ENCODE results near the gene SCRG1. TPM values are rescaled to one million over a fixed set of nuclear protein-coding genes. Genes with fewer than 3 reads are reported as not detected.

Gene SCRG1
- total and polyA plus RNA-seq, 2 donors (not counting 3 experiments of a cell fraction or from before 2014, with no cell fraction given), result not detected

DNA sequence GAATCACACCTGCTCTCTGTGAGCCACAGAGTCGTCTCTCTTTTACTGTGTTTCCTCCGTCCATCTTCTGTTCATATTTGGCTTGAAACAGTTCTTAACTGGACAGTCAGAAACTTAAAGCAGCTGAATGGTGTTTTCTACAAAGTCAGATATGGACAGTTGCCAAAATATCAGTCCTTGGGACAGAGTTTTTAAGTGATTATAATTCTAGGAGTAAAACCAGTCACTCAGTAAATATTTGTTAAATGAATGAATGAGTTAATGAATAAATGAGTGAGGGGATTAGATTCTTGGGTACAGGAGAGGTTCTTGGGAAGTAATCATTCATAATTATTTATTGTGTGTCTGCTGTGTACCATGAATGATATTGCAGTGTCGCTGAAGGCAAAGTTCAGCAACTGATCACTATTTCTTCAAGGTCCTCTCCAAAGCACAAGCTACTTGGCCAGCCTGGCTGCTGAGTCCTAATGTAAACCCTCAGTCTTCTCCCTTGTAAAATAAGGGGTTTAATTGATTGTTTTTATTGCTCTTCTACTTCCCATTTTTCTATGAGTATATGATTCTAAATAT lies 5.5 kb upstream of the SCRG1 start:
- intact Hi-C loops (cut with micrococcal nuclease) (loop anchor here (1.0 kb wide), 1 partner anchor 8 kb away; no protein-coding TSS in a partner anchor), dilution Hi-C loops (cut with MboI; ENCODE audit: extremely low pct_ligation_motif_present, low sequenced_read_pairs) (no loop called here)
- no peaks in the 10 kb centered on the region for H3K79me2 ChIP-seq (ENCODE audit: control insufficient read depth, insufficient read depth, low read length)
- H3K9ac ChIP-seq (replicated peaks; ENCODE audit: extremely low read depth, insufficient read depth, low read length), result no peak overlapping the region
- FAIRE-seq, result no peak
- no TSS peak for BruUV-seq (replicated peaks)
- no peaks in the 10 kb centered on the region for H3K9me3 ChIP-seq (replicated peaks; ENCODE audit: control insufficient read depth, insufficient read depth, low read length)
- TF ChIP-seq GATA2 (IDR thresholded peaks at IDR 0.05; ENCODE audit: insufficient read depth, insufficient read length, low read depth, low read length) (no peak), FOS (IDR thresholded peaks at IDR 0.05; ENCODE audit: borderline replicate concordance, insufficient read depth, low read length) (no peak), POLR2AphosphoS5 (IDR thresholded peaks at IDR 0.05; ENCODE audit: insufficient read depth, low read depth, low read length) (no peak), POLR2A (IDR thresholded peaks at IDR 0.05; ENCODE audit: low read depth, low read length) (no peak), MYC (IDR thresholded peaks at IDR 0.05; ENCODE audit: low read depth, low read length) (no peak)
- TF ChIP-seq, protein P1, sequence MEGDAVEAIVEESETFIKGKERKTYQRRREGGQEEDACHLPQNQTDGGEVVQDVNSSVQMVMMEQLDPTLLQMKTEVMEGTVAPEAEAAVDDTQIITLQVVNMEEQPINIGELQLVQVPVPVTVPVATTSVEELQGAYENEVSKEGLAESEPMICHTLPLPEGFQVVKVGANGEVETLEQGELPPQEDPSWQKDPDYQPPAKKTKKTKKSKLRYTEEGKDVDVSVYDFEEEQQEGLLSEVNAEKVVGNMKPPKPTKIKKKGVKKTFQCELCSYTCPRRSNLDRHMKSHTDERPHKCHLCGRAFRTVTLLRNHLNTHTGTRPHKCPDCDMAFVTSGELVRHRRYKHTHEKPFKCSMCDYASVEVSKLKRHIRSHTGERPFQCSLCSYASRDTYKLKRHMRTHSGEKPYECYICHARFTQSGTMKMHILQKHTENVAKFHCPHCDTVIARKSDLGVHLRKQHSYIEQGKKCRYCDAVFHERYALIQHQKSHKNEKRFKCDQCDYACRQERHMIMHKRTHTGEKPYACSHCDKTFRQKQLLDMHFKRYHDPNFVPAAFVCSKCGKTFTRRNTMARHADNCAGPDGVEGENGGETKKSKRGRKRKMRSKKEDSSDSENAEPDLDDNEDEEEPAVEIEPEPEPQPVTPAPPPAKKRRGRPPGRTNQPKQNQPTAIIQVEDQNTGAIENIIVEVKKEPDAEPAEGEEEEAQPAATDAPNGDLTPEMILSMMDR (IDR thresholded peaks at IDR 0.05; ENCODE audit: extremely low read depth in 1 of 2, insufficient read depth in 1 of 2, low read depth in 1 of 2, low read length in 2 of 2), result no peak
- H3K36me3 ChIP-seq (ENCODE audit: control insufficient read depth in 2 of 2, extremely low read depth in 1 of 2, insufficient read depth in 2 of 2, low read length in 2 of 2), result no peaks in the 10 kb centered on the region
- DNase-seq (ENCODE audit: low read depth, low spot score), result no peak
- no peaks in the 10 kb centered on the region for H3K27me3 ChIP-seq (ENCODE audit: control insufficient read depth in 2 of 2, insufficient read depth in 2 of 2, low read length in 2 of 2)
- H2AFZ ChIP-seq (ENCODE audit: low read depth, low read length), result no peak overlapping the region
- H3K27ac ChIP-seq (ENCODE audit: insufficient read depth, low read depth, low read length), result no peak overlapping the region
- H3K9me1 ChIP-seq (replicated peaks; ENCODE audit: control insufficient read depth, extremely low read depth, insufficient read depth, low read length), result no peaks in the 10 kb centered on the region
- no peaks in the 10 kb centered on the region for H3K4me1 ChIP-seq (ENCODE audit: control insufficient read depth, extremely low read depth, insufficient read depth, low read length)
- ChIA-PET CTCF (interaction anchor here (2.0 kb wide), 1 partner anchor 16 kb away, joined by 4 read pairs; no protein-coding TSS in a partner anchor), POLR2A (no interaction called here)
- no peak overlapping the region for H3K4me3 ChIP-seq (replicated peaks in 1 of 3; ENCODE audit: insufficient read depth in 1 of 3, low read depth in 1 of 3, low read length in 3 of 3)
- H4K20me1 ChIP-seq (replicated peaks; ENCODE audit: control insufficient read depth, extremely low read depth, insufficient read depth, low read length), result no peaks in the 10 kb centered on the region
- H3K4me2 ChIP-seq (ENCODE audit: insufficient read depth, low read length), result no peak overlapping the region

Data from endothelial cell of umbilical vein (primary cell).